Measurements from ENCODE around the gene SASH1. TPM values are rescaled to one million over a fixed set of nuclear protein-coding genes. Genes with fewer than 3 reads are reported as not detected.

The SASH1 gene
- total and polyA plus RNA-seq, 9 of the 15 experiments (the other 6 are each of a cell fraction or from before 2014, with no cell fraction given): 0.35 to 3.5 (median 1.6) TPM

- TF ChIP-seq DIDO1 (tag; IDR thresholded peaks at IDR 0.05; ENCODE audit: low read depth): no peak
- TF ChIP-seq KAT8 (IDR thresholded peaks at IDR 0.05; ENCODE audit: low read depth): no peak
- TF ChIP-seq MCM3 (IDR thresholded peaks at IDR 0.05): no peak
- no peak for TF ChIP-seq ZBTB34 (CRISPR knock-in tag; IDR thresholded peaks at IDR 0.05)
- TF ChIP-seq NFATC3 (IDR thresholded peaks at IDR 0.05): no peak
- no peak for TF ChIP-seq KLF10 (CRISPR knock-in tag; IDR thresholded peaks at IDR 0.05)
- no peak for TF ChIP-seq NELFE (IDR thresholded peaks at IDR 0.05; ENCODE audit: insufficient read depth, insufficient read length)
- 0 out of 2 replicates have a peak, but pooled peaks have one; percentile 5 for TF ChIP-seq JUND (IDR thresholded peaks at IDR 0.05; ENCODE audit: borderline replicate concordance, low read depth, low read length)
- TF ChIP-seq JUND (tag; IDR thresholded peaks at IDR 0.05; ENCODE audit: borderline replicate concordance, low read depth, low read length): no peak
- TF ChIP-seq FOS (IDR thresholded peaks at IDR 0.05; ENCODE audit: extremely low read depth, insufficient read length): no peak
- TF ChIP-seq E4F1 (CRISPR knock-in tag; IDR thresholded peaks at IDR 0.05; ENCODE audit: borderline replicate concordance): no peak
- TF ChIP-seq ZNF644 (tag; IDR thresholded peaks at IDR 0.05; ENCODE audit: low read depth): no peak
- TF ChIP-seq HNRNPL (IDR thresholded peaks at IDR 0.05; ENCODE audit: low read depth, low read length): no peak
- TF ChIP-seq DEAF1 (CRISPR knock-in tag; IDR thresholded peaks at IDR 0.05): peak; percentile 67; the same call in 1 of the 2 replicates
- TF ChIP-seq ZNF3 (CRISPR knock-in tag; IDR thresholded peaks at IDR 0.05): no peak
- TF ChIP-seq ZNF57 (CRISPR knock-in tag; IDR thresholded peaks at IDR 0.05): no peak
- no peak for TF ChIP-seq ASH1L (IDR thresholded peaks at IDR 0.05; ENCODE audit: borderline replicate concordance, low read depth, partially characterized antibody)
- TF ChIP-seq FOXO4 (CRISPR knock-in tag; IDR thresholded peaks at IDR 0.05): no peak
- no peak for TF ChIP-seq ZNF668 (CRISPR knock-in tag; IDR thresholded peaks at IDR 0.05)
- no peak for TF ChIP-seq TCF3 (CRISPR knock-in tag; IDR thresholded peaks at IDR 0.05)
- no peak for TF ChIP-seq HMBOX1 (IDR thresholded peaks at IDR 0.05)
Measured at GRCh38 chr6:148559848-148560433, 217.3 kb downstream of the SASH1 start (continued).
